Measurements from ENCODE around the gene RAP1GAP. TPM values are rescaled to one million over a fixed set of nuclear protein-coding genes. Genes with fewer than 3 reads are reported as not detected.

RAP1GAP gene
- total RNA-seq, 2 experiments from 2014 or later = 0.20 to 0.44 TPM

DNA sequence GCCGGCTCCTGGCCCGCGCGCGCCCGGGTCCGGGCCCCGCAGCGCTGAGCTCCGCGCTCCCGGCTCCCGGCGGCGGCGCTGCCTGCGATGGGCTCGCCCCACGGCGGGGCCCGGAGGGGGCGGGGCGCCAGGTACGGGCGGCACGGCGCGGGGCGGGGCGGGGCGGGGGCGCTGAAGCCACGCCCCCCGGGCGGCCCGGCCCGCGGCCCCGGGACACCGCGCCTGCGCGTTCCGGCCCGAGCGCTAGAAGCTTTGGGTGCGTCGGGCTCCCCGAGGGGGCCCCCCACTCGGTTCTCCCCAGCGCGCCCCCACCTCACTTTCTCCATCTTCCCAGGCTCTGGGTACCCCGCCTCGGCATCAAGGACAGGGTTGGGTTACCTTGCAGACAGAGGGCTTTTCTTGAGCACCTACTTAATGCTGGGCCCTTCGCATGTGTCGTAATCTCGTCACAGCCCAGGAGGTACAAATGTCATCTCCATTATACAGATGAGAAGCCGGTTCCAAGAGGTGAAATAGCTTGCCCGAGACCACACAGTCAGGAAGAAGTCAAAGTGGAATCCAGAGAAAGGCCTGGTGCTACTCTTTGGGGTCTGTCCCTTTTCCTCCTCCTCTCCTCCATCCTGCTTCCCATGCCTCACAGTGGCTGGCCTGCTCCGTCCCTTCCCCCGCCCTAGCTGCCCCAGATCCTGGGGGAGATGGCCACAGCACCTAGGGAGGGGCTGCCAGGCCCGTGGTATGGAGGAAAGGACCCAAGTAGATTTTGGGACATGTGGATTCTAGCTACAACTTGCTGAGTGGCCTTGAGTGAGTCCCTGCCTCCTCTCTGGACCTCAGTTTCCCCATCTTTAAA, 46.5 kb downstream of the RAP1GAP start:
- Mint-ChIP-seq H3K27ac (no peak overlapping the region), H3K27me3 (peaks cover 24% of the 10 kb centered on the region), H3K4me1 (ENCODE audit: low read depth) (peaks cover 4% of the 10 kb centered on the region), H3K36me3 (ENCODE audit: low read depth) (no peaks in the 10 kb centered on the region), H3K9me3 (no peaks in the 10 kb centered on the region), H3K4me3 (peak overlapping the region; percentile 59)
- Histone ChIP-seq H3K27me3 (ENCODE audit: control insufficient read depth in 1 of 2, insufficient read depth in 2 of 2, low read length in 2 of 2) (peaks cover 13 to 18% of the 10 kb centered on the region in 2 experiments), H3K9me3 (ENCODE audit: control insufficient read depth in 1 of 2, insufficient read depth in 1 of 2, low read length in 2 of 2) (no peaks in the 10 kb centered on the region), H3K4me3 (ENCODE audit: low read length) (no peak overlapping the region), H3K4me1 (ENCODE audit: insufficient read depth, low read length) (peaks cover 8% of the 10 kb centered on the region), H3K36me3 (ENCODE audit: insufficient read depth, low read length) (no peaks in the 10 kb centered on the region), H3K27ac (ENCODE audit: low read depth in 1 of 2, low read length in 2 of 2) (no peak overlapping the region)
- ATAC-seq (ENCODE audit: poor library complexity) (peak; percentile 74), DNase-seq (peak in 13 of 14 experiments; percentile 7 to 76 (median 40))
- POLR2A ChIA-PET = no interaction called here
- CTCF ChIA-PET = no interaction called here
- intact Hi-C loops (cut with DNase I, micrococcal nuclease) = no loop called here
- TF ChIP-seq CTCF (IDR thresholded peaks at IDR 0.05) = no peak

- H3K4me3 ChIP-seq (ENCODE audit: low read length) = no peak overlapping the region
- peaks cover 8% of the 10 kb centered on the region for H3K4me1 ChIP-seq (ENCODE audit: insufficient read depth, low read length)
- no peak for TF ChIP-seq CTCF (IDR thresholded peaks at IDR 0.05)
- DNase-seq = no peak
- ChIA-PET CTCF (no interaction called here), POLR2A (no interaction called here)
- intact Hi-C loops (cut with DNase I, micrococcal nuclease) = no loop called here
- H3K27ac Mint-ChIP-seq = no peak overlapping the region
- H3K9me3 ChIP-seq (ENCODE audit: control insufficient read depth in 1 of 2, insufficient read depth in 1 of 2, low read length in 2 of 2) = no peaks in the 10 kb centered on the region
- H3K36me3 Mint-ChIP-seq (ENCODE audit: low read depth) = no peaks in the 10 kb centered on the region
- H3K27me3 Mint-ChIP-seq = peaks cover 24% of the 10 kb centered on the region
- H3K27ac ChIP-seq (ENCODE audit: low read depth in 1 of 2, low read length in 2 of 2) = no peak overlapping the region
- no peak for ATAC-seq (ENCODE audit: poor library complexity)
- peak overlapping the region; percentile 34 for H3K4me3 Mint-ChIP-seq
- H3K4me1 Mint-ChIP-seq (ENCODE audit: low read depth) = peaks cover 4% of the 10 kb centered on the region
- H3K36me3 ChIP-seq (ENCODE audit: insufficient read depth, low read length) = no peaks in the 10 kb centered on the region
- no peaks in the 10 kb centered on the region for H3K9me3 Mint-ChIP-seq
- H3K27me3 ChIP-seq (ENCODE audit: control insufficient read depth in 1 of 2, insufficient read depth in 2 of 2, low read length in 2 of 2) = peaks cover 14 to 18% of the 10 kb centered on the region in 2 experiments
Measured at GRCh38 chr1:21621761-21622436, 47.3 kb downstream of the RAP1GAP start.

DNA sequence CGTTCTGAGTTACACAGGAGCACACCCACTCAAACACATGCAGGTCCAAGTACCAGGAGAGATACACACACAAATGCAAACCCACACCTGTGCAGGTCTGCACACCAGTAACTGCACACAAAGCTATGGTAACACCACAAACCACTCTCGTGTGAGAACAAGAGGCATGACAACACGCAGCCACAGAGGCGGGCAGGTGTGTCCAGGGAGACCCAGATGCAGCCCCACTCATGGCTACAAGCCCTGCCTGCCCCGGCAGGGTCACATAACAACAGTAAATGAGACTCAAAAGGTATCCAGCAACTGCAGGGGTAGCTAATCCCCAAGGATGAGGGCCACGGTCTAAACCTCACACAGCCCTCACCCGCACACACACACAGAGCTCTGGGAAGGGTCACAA, 48.1 kb downstream of the RAP1GAP start:
- POLR2A ChIA-PET = no interaction called here
- no peak for ATAC-seq (ENCODE audit: poor library complexity)
- Mint-ChIP-seq H3K27ac (no peak overlapping the region), H3K36me3 (ENCODE audit: low read depth) (no peaks in the 10 kb centered on the region), H3K27me3 (peaks cover 24% of the 10 kb centered on the region), H3K4me3 (no peak overlapping the region), H3K4me1 (ENCODE audit: low read depth) (peaks cover 4% of the 10 kb centered on the region), H3K9me3 (no peaks in the 10 kb centered on the region)
- TF ChIP-seq CTCF (IDR thresholded peaks at IDR 0.05) = no peak
- intact Hi-C loops (cut with DNase I, micrococcal nuclease) = no loop called here
- peaks cover 14 to 18% of the 10 kb centered on the region in 2 experiments for H3K27me3 ChIP-seq (ENCODE audit: control insufficient read depth in 1 of 2, insufficient read depth in 2 of 2, low read length in 2 of 2)
- H3K4me1 ChIP-seq (ENCODE audit: insufficient read depth, low read length) = peaks cover 8% of the 10 kb centered on the region
- no peak for DNase-seq
- H3K4me3 ChIP-seq (ENCODE audit: low read length) = no peak overlapping the region
- no peaks in the 10 kb centered on the region for H3K9me3 ChIP-seq (ENCODE audit: control insufficient read depth in 1 of 2, insufficient read depth in 1 of 2, low read length in 2 of 2)
- no peak overlapping the region for H3K27ac ChIP-seq (ENCODE audit: low read depth in 1 of 2, low read length in 2 of 2)
- CTCF ChIA-PET = no interaction called here
- no peaks in the 10 kb centered on the region for H3K36me3 ChIP-seq (ENCODE audit: insufficient read depth, low read length)

All from CD4-positive, alpha-beta T cell (primary cell).